ENCODE measurements around the gene EIPR1. TPM values are rescaled to one million over a fixed set of nuclear protein-coding genes. Genes with fewer than 3 reads are reported as not detected.

The EIPR1 gene
- total RNA-seq, 1 experiment from 2014 or later: 22.8 TPM

DNA sequence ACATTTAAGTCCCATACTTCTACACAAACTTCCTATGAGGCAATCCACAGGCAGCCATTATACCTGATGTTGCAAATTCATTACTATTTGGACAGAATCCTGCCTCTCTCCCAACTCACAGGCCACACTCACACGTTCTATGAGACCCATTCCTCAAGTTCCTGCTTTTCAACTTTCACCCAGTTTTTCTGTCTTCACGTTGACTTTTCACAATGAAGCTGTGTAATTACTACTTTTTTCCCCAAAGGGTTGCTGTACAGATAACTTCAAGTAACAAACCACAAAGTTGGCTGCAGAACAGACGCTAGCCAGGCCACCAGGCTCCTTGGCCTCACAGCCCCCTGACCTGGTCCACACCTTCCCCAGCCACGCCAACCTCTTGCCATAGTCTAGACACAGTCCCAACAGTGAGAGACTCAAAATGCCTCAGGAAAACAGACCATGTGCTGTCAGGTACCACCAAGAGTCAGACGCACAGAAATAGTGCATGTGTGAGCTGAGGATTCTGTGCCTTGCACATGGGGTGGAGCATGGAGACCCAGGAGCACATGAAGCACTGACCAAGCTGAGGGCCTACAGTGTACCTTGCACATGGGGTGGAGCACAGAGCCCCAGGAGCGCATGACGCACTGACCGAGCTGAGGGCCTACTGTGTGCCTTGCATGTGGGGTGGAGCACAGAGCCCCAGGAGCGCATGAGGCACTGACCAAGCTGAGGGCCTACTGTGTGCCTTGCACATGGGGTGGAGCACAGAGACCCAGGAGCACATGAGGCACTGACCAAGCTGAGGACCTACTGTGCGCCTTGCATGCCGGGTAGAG lies 61.0 kb downstream of the EIPR1 start (continued):
- TF ChIP-seq, protein P1, sequence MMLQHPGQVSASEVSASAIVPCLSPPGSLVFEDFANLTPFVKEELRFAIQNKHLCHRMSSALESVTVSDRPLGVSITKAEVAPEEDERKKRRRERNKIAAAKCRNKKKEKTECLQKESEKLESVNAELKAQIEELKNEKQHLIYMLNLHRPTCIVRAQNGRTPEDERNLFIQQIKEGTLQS (CRISPR knock-in tag; conservative IDR thresholded peaks at IDR 0.05): no peak
- TF ChIP-seq TEAD4 (CRISPR knock-in tag; IDR thresholded peaks at IDR 0.05) (no peak), ZNF281 (CRISPR knock-in tag; IDR thresholded peaks at IDR 0.05) (no peak), ZNF232 (CRISPR knock-in tag; IDR thresholded peaks at IDR 0.05) (no peak), AR (CRISPR knock-in tag; IDR thresholded peaks at IDR 0.05) (no peak)

GRCh38 chr2:3314626-3315025 lies 63.0 kb downstream of the EIPR1 start:
- POLR2A ChIA-PET: no interaction called here
- H3K27ac Mint-ChIP-seq: 0 out of 2 replicates have a peak overlapping the region, but pooled peaks have one; percentile 41
- CTCF ChIA-PET: interaction anchor here (0.6 kb wide), 1 partner anchor 136 kb away, joined by 3 read pairs; no protein-coding TSS in a partner anchor
- H3K27me3 Mint-ChIP-seq (ENCODE audit: low read depth): no peaks in the 10 kb centered on the region
- DNase-seq (ENCODE audit: low spot score): no peak
- TF ChIP-seq TEAD4 (CRISPR knock-in tag; IDR thresholded peaks at IDR 0.05) (no peak), IRF2 (CRISPR knock-in tag; IDR thresholded peaks at IDR 0.05; ENCODE audit: borderline replicate concordance, low read depth) (no peak), PREB (CRISPR knock-in tag; IDR thresholded peaks at IDR 0.05; ENCODE audit: borderline replicate concordance) (no peak), USF1 (CRISPR knock-in tag; IDR thresholded peaks at IDR 0.05) (no peak)
- peaks cover 18% of the 10 kb centered on the region for H3K36me3 Mint-ChIP-seq
- peaks cover 4% of the 10 kb centered on the region; the same call in 1 of the 2 replicates for H3K4me1 Mint-ChIP-seq
- no peak overlapping the region for H3K4me3 Mint-ChIP-seq
- ATAC-seq: no peak
- H3K9me3 Mint-ChIP-seq: peaks cover 7% of the 10 kb centered on the region

DNA sequence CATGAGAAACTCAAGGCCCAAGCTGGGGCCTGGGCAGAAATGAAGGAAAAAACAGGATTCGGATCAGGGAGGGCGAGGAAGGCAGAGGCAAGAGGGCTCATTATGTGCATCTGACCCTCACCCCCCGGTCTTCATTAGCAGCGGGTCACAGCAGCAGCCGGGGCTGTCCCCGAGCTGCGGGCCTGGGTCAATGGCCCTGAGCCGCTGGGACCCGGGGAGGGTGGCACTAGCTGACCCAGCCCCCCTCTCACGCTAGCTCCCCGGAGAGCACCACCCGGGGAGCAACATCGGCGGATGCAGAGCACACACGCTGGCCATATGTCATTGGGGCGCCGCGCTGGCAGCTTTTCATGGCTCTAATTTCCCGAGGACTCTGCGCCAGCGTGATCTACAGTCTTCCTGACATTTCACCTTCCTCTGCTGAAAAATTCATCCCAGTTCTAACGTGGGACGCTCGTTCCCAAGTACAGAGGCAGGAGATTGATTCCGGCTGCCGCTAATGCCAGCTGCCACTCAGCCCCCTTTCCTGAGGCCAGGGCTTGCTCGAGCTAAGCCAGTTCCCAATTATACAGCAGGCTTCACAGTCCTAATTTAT lies 63.7 kb downstream of the EIPR1 start:
- H3K9me3 Mint-ChIP-seq: peaks cover 7% of the 10 kb centered on the region
- CTCF ChIA-PET: no interaction called here
- ATAC-seq (no peak), DNase-seq (ENCODE audit: low spot score) (no peak)
- no peak for TF ChIP-seq MAX (CRISPR knock-in tag; IDR thresholded peaks at IDR 0.05)
- TF ChIP-seq EMX1 (CRISPR knock-in tag; IDR thresholded peaks at IDR 0.05): no peak
- TF ChIP-seq HMGA2 (CRISPR knock-in tag; IDR thresholded peaks at IDR 0.05): no peak
- TF ChIP-seq FOXJ3 (CRISPR knock-in tag; IDR thresholded peaks at IDR 0.05; ENCODE audit: borderline replicate concordance): no peak
- TF ChIP-seq ZBTB43 (CRISPR knock-in tag; IDR thresholded peaks at IDR 0.05): no peak
- TF ChIP-seq SMAD4 (CRISPR knock-in tag; IDR thresholded peaks at IDR 0.05): no peak
- TF ChIP-seq KAT7 (CRISPR knock-in tag; IDR thresholded peaks at IDR 0.05; ENCODE audit: borderline replicate concordance): no peak
- no peak for TF ChIP-seq PRDM15 (CRISPR knock-in tag; IDR thresholded peaks at IDR 0.05)
- H3K27ac Mint-ChIP-seq: peak overlapping the region; percentile 30; the same call in 1 of the 2 replicates
- peaks cover 17% of the 10 kb centered on the region for H3K36me3 Mint-ChIP-seq
- H3K4me3 Mint-ChIP-seq: no peak overlapping the region
- H3K27me3 Mint-ChIP-seq (ENCODE audit: low read depth): no peaks in the 10 kb centered on the region
- POLR2A ChIA-PET: no interaction called here
- H3K4me1 Mint-ChIP-seq: peaks cover 7% of the 10 kb centered on the region
